ENCODE data around the gene LCP1. TPM values are rescaled to one million over a fixed set of nuclear protein-coding genes. Genes with fewer than 3 reads are reported as not detected.
A peak's percentile ranks its signal among the peaks of the same experiment; 100 is the strongest.

The LCP1 gene
- total RNA-seq, 1 donor from 2014 or later, result 758 TPM

DNA sequence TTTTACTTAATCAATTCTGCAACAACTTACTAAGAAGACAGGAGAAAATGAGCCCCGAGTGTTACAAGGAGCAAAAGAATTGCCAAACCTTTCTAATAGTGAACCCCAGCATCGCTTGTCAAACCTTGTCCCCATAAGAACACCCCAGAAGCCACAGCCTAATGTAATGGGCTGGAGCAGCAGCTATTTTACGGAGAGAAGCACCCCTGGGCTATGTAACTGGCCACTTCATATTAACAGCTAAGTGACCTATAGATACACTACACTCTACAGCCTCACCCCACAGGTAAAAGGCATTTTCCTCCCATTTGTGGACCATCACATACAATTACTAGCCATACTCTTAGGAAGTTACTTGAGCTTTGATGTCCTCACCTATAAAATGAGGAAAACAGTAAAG is 49.9 kb downstream of the LCP1 start:
- Mint-ChIP-seq H3K27me3 (ENCODE audit: insufficient read depth) (no peaks in the 10 kb centered on the region), H3K4me1 (ENCODE audit: low read depth) (peaks cover 17% of the 10 kb centered on the region), H3K9me3 (no peaks in the 10 kb centered on the region), H3K4me3 (no peak overlapping the region), H3K27ac (no peak overlapping the region), H3K36me3 (ENCODE audit: low read depth) (peaks cover 73% of the 10 kb centered on the region)
- DNase-seq (ENCODE audit: low spot score), result no peak
- intact Hi-C loops (cut with micrococcal nuclease), result no loop called here

GRCh38 chr13:46131705-46132104 is 50.3 kb downstream of the LCP1 start:
- no peak for DNase-seq (ENCODE audit: low spot score)
- Mint-ChIP-seq H3K4me1 (ENCODE audit: low read depth) (peaks cover 19% of the 10 kb centered on the region), H3K27me3 (ENCODE audit: insufficient read depth) (no peaks in the 10 kb centered on the region), H3K4me3 (no peak overlapping the region), H3K9me3 (no peaks in the 10 kb centered on the region), H3K27ac (no peak overlapping the region), H3K36me3 (ENCODE audit: low read depth) (peaks cover 72% of the 10 kb centered on the region)
- intact Hi-C loops (cut with micrococcal nuclease), result no loop called here

- no peaks in the 10 kb centered on the region for H3K27me3 Mint-ChIP-seq (ENCODE audit: insufficient read depth)
- peaks cover 31% of the 10 kb centered on the region for H3K4me1 Mint-ChIP-seq (ENCODE audit: low read depth)
- H3K9me3 Mint-ChIP-seq, result no peaks in the 10 kb centered on the region
- no peak overlapping the region for H3K4me3 Mint-ChIP-seq
- peaks cover 74% of the 10 kb centered on the region for H3K36me3 Mint-ChIP-seq (ENCODE audit: low read depth)
- no peak overlapping the region for H3K27ac Mint-ChIP-seq
- intact Hi-C loops (cut with micrococcal nuclease), result loop anchor here (5.0 to 10.0 kb wide), 4 partner anchors 32 to 618 kb away; no protein-coding TSS in a partner anchor
- no peak for DNase-seq (ENCODE audit: low spot score)
These were observed 51.9 kb downstream of the LCP1 start for GRCh38 chr13:46129955-46130618.

DNA sequence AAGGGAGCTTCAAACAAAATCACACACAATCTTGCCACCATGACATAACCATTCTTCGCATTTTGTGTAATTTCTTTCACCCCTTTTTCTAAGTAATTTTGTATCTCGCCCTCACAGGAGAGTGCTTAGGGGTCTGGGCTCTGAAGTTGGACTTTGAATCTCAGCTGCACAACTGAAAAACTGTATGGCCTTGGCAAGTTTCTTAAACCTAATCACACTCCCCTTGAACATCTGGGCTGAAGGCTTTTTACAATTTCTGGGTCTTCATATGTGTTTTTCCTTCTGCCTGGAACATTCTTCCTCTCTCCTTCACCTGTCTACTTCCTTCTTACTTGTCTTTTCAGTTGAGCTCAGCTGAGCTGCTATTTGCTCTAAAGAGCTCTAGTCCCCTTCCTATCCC is 52.9 kb downstream of the LCP1 start:
- intact Hi-C loops (cut with micrococcal nuclease), result loop anchor here (5.0 to 10.0 kb wide), 4 partner anchors 33 to 617 kb away; no protein-coding TSS in a partner anchor
- no peaks in the 10 kb centered on the region for H3K9me3 Mint-ChIP-seq

DNA sequence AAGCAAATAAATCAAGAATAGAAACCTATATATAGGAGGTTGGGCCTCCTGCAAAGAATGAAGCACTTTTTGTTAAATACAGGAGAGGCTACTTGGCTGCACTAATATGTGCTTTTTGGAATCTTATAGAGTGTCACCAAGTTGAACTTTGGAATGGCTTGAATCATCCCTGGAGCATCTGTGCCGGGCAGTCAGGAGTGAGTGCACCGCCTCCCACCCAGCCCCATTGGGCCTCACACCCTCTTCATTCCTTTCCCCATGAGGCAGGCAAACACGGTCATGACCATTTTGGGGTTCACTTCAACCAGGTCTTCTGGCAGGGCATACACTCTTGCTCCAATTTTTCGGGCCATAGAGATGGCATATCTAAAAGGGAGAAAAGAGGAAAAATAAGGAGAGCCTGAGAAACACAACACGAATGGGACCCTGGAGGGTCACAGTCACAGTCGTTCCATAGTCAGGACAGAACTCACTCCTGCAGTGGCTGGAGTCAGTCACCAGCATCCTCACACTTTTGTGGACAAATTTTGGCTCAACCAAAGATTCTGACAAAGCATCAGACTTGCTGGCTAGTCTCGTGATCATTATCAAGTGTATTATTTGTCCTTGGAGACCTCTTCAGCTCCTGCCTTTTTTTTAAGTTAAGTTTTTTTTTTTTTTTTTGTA is 54.5 kb downstream of the LCP1 start:
- Mint-ChIP-seq H3K4me3 (no peak overlapping the region), H3K27me3 (ENCODE audit: insufficient read depth) (no peaks in the 10 kb centered on the region), H3K36me3 (ENCODE audit: low read depth) (peaks cover 58% of the 10 kb centered on the region), H3K4me1 (ENCODE audit: low read depth) (peaks cover 33% of the 10 kb centered on the region), H3K27ac (no peak overlapping the region), H3K9me3 (no peaks in the 10 kb centered on the region)
- no peak for DNase-seq (ENCODE audit: low spot score)
- intact Hi-C loops (cut with micrococcal nuclease), result loop anchor here (2.0 to 10.0 kb wide), 5 partner anchors 35 to 615 kb away; no protein-coding TSS in a partner anchor

More for the DNA sequence above, 52.9 kb downstream of the LCP1 start:
- H3K27ac Mint-ChIP-seq, result peak overlapping the region; percentile 4
- DNase-seq (ENCODE audit: low spot score), result no peak
- no peaks in the 10 kb centered on the region for H3K27me3 Mint-ChIP-seq (ENCODE audit: insufficient read depth)
- peaks cover 72% of the 10 kb centered on the region for H3K36me3 Mint-ChIP-seq (ENCODE audit: low read depth)
- no peak overlapping the region for H3K4me3 Mint-ChIP-seq
- peaks cover 38% of the 10 kb centered on the region for H3K4me1 Mint-ChIP-seq (ENCODE audit: low read depth)

DNA sequence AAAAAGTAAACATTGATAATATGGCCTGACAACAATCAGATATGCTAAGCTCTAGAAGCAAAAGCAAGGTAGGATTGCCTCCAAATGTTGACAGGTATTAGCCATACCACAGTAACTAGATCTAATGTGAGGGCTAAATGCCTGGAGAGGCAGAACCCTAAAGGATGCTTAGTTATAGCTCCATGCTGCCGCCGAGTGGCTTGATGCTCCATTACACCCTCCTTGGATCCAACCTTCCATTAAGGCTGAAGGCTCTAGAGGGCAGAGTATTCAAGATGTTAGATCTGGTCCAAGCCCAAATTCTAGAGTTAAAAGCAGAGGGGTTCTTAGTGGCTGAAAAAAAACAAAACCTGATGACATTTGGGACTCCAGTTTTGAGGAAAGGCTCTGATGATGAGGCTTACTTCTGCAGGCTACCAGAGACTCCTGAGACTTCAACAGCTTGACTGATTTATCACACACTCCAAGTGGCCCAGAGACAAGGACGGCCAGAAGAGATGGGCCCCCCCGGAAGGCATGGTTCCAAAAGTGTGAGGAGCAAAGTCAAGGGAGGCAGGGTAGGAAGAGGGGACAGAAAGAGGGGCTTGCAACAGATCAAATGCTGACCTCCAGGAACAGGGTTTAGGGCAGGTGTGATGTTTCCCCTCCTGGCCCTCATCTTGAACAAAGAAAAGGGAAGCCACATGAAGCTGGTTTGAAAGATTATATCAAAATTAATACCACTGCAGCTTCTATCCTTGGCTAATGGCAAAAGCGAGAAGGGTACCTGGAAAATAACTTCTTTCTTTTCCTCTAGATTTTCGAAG is 55.2 kb downstream of the LCP1 start:
- no peak overlapping the region for H3K4me3 Mint-ChIP-seq
- DNase-seq (ENCODE audit: low spot score), result peak; percentile 38
- no peaks in the 10 kb centered on the region for H3K9me3 Mint-ChIP-seq
- H3K36me3 Mint-ChIP-seq (ENCODE audit: low read depth), result peaks cover 51% of the 10 kb centered on the region
- intact Hi-C loops (cut with micrococcal nuclease), result loop anchor here (1.0 to 10.0 kb wide), 6 partner anchors 36 to 614 kb away; no protein-coding TSS in a partner anchor
- peaks cover 25% of the 10 kb centered on the region for H3K4me1 Mint-ChIP-seq (ENCODE audit: low read depth)
- peaks cover 2% of the 10 kb centered on the region for H3K27me3 Mint-ChIP-seq (ENCODE audit: insufficient read depth)
- peak overlapping the region; percentile 19 for H3K27ac Mint-ChIP-seq

- Mint-ChIP-seq H3K36me3 (ENCODE audit: low read depth) (peaks cover 45% of the 10 kb centered on the region), H3K4me1 (ENCODE audit: low read depth) (peaks cover 25% of the 10 kb centered on the region), H3K27me3 (ENCODE audit: insufficient read depth) (peaks cover 3% of the 10 kb centered on the region), H3K4me3 (no peak overlapping the region), H3K27ac (peak overlapping the region; percentile 30), H3K9me3 (no peaks in the 10 kb centered on the region)
- intact Hi-C loops (cut with micrococcal nuclease), result loop anchor here (1.0 to 10.0 kb wide), 6 partner anchors 36 to 614 kb away; no protein-coding TSS in a partner anchor
- DNase-seq (ENCODE audit: low spot score), result no peak
These were observed 55.9 kb downstream of the LCP1 start for GRCh38 chr13:46126056-46126455.

DNA sequence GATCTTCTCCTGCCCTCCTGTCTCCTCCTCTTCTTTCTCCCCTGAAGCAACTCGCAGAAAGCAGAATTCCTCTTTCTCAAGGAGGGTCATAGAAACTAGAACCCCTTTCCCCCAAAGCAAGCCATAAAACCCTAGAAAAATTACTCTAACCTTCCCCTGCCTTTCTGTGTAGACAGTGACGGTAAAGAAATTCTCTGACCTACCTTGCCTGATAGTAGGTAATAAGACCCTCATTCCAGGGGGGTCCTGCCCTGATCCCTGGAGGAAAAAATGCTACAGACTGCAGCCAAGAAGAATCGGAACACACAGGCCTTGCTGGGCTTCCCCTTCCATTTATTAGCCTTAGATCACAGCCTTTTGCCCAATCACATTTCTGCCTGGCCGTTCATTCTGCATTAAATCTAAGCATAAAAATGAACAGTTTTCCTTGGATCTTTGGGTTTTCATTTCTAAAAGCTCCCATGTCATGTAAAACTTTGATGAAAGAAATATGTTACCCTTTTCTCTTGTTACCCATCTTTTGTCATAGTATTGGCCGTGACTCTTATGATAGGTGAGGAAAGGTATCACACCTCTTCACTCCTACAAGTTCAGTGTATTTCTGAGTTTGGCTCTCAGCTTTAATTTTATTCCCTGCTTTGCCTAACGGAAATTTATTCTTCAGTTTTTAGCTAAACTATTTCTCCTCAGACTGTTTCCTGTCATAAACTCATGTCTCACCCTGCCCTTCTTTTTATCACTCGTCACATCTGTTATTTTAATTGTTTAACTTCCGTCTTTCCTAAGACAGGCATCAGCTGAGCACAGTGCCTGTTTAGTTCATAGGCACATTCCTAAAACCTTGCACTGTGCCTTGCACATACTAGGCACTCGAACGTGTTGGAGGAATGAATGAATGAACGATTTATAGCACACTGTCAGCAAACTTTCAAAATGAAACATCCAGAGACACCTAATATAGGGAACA is 56.7 kb downstream of the LCP1 start:
- no peak overlapping the region for H3K4me3 Mint-ChIP-seq
- intact Hi-C loops (cut with micrococcal nuclease), result loop anchor here (5.0 to 10.0 kb wide), 5 partner anchors 37 to 613 kb away; partner anchors contain the start of gene ZC3H13
- peaks cover 3% of the 10 kb centered on the region for H3K27me3 Mint-ChIP-seq (ENCODE audit: insufficient read depth)
- H3K36me3 Mint-ChIP-seq (ENCODE audit: low read depth), result peaks cover 37% of the 10 kb centered on the region
- peaks cover 25% of the 10 kb centered on the region for H3K4me1 Mint-ChIP-seq (ENCODE audit: low read depth)
- H3K27ac Mint-ChIP-seq, result peak overlapping the region; percentile 64
- H3K9me3 Mint-ChIP-seq, result no peaks in the 10 kb centered on the region
- DNase-seq (ENCODE audit: low spot score), result no peak

- Mint-ChIP-seq H3K36me3 (ENCODE audit: low read depth) (peaks cover 32% of the 10 kb centered on the region), H3K27ac (no peak overlapping the region), H3K4me1 (ENCODE audit: low read depth) (peaks cover 25% of the 10 kb centered on the region), H3K9me3 (no peaks in the 10 kb centered on the region), H3K27me3 (ENCODE audit: insufficient read depth) (peaks cover 3% of the 10 kb centered on the region), H3K4me3 (no peak overlapping the region)
- no peak for DNase-seq (ENCODE audit: low spot score)
- intact Hi-C loops (cut with micrococcal nuclease), result loop anchor here (5.0 to 10.0 kb wide), 2 partner anchors 72 to 160 kb away; partner anchors contain the start of gene ZC3H13
These were observed 57.4 kb downstream of the LCP1 start for GRCh38 chr13:46124531-46124966.

GRCh38 chr13:46122304-46122703 is 59.7 kb downstream of the LCP1 start:
- intact Hi-C loops (cut with micrococcal nuclease), result loop anchor here (5.0 to 10.0 kb wide), 2 partner anchors 70 to 158 kb away; partner anchors contain the start of gene ZC3H13
- H3K9me3 Mint-ChIP-seq, result no peaks in the 10 kb centered on the region
- peaks cover 20% of the 10 kb centered on the region for H3K36me3 Mint-ChIP-seq (ENCODE audit: low read depth)
- H3K27ac Mint-ChIP-seq, result no peak overlapping the region
- H3K4me1 Mint-ChIP-seq (ENCODE audit: low read depth), result peaks cover 25% of the 10 kb centered on the region
- no peak for DNase-seq (ENCODE audit: low spot score)
- peaks cover 15% of the 10 kb centered on the region for H3K27me3 Mint-ChIP-seq (ENCODE audit: insufficient read depth)
- H3K4me3 Mint-ChIP-seq, result no peak overlapping the region

- Mint-ChIP-seq H3K36me3 (ENCODE audit: low read depth) (peaks cover 16% of the 10 kb centered on the region), H3K9me3 (no peaks in the 10 kb centered on the region), H3K27ac (no peak overlapping the region), H3K27me3 (ENCODE audit: insufficient read depth) (peaks cover 18% of the 10 kb centered on the region), H3K4me3 (no peak overlapping the region), H3K4me1 (ENCODE audit: low read depth) (peaks cover 23% of the 10 kb centered on the region)
- intact Hi-C loops (cut with micrococcal nuclease), result loop anchor here (5.0 to 10.0 kb wide), 2 partner anchors 69 to 157 kb away; partner anchors contain the start of gene ZC3H13
- DNase-seq (ENCODE audit: low spot score), result no peak
These were observed 60.3 kb downstream of the LCP1 start for GRCh38 chr13:46121597-46122163.

Measured in activated T-helper 1 cell treated with anti-CD3 and anti-CD28 coated beads, Interleukin-12 subunit alpha, Interleukin-12 subunit beta, Interleukin-2, Interleukin-4 antibody, amounts not matched to agents 30 ng/mL and 10 ng/mL and 1 ng/mL, durations not matched to agents 14 hours and 24 hours and 36 hours (primary cell).